WTC11 (cell line): ENCODE data around the gene PPIP5K2. TPM values are rescaled to one million over a fixed set of nuclear protein-coding genes. Genes with fewer than 3 reads are reported as not detected.

Experiments
- ATAC-seq: fragments of 200-7000 bp; cut with Tn5 transposase; 2 replicates; pipeline ENCODE4 v1.10.0; 2021; ENCODE audit warnings: mild to moderate bottlenecking, moderate library complexity
- CTCF ChIA-PET: fragments of 300-600 bp; sonication (Branson Sonifier 250); formaldehyde crosslinking; loops from one replicate; lab custom pipeline; 2021; ENCODE audit warnings: antibody characterized with exemption; lab: Charles Lee
- POLR2A ChIA-PET: fragments of 350-600 bp; sonication (Branson Sonifier 250); formaldehyde crosslinking; loops from one replicate; lab custom pipeline; 2021; ENCODE audit warnings: antibody characterized with exemption; lab: Charles Lee
- DNase-seq: peaks from one replicate; pipeline ENCODE4 v3.0.0; 2021; ENCODE audit warnings: low spot score
- H3K27ac Mint-ChIP-seq: 2 replicates; pipeline ENCODE4 v1.8.0; 2021; ENCODE audit warnings: mixed read lengths
- H3K27me3 Mint-ChIP-seq: 2 replicates; pipeline ENCODE4 v1.8.0; 2021; ENCODE audit warnings: low read depth, mild to moderate bottlenecking, moderate library complexity, mixed read lengths
- H3K36me3 Mint-ChIP-seq: 2 replicates; pipeline ENCODE4 v1.8.0; 2021; ENCODE audit warnings: mixed read lengths
- H3K4me1 Mint-ChIP-seq: 2 replicates; pipeline ENCODE4 v1.8.0; 2022; ENCODE audit warnings: mixed read lengths
- H3K4me3 Mint-ChIP-seq: 2 replicates; pipeline ENCODE4 v1.8.0; 2021; ENCODE audit warnings: mild to moderate bottlenecking, moderate library complexity, mixed read lengths
- H3K9me3 Mint-ChIP-seq: 2 replicates; pipeline ENCODE4 v1.8.0; 2021; ENCODE audit warnings: mixed read lengths
- CBFB ChIP-seq: sonication (generic); formaldehyde crosslinking; IDR thresholded peaks from 2 replicates; pipeline ENCODE4 v1.8.1; 2022; ENCODE audit warnings: mild to moderate bottlenecking, low read depth, missing genetic modification reagents
- CDX4 ChIP-seq: fragments of 250-450 bp; sonication (Bioruptor Pico); IDR thresholded peaks from 2 replicates; pipeline ENCODE4 v1.9.0; 2021; ENCODE audit warnings: moderate library complexity, mild to moderate bottlenecking, inconsistent platforms, borderline replicate concordance
- ESRRA ChIP-seq: sonication (generic); formaldehyde crosslinking; IDR thresholded peaks from 2 replicates; pipeline ENCODE4 v1.8.1; 2022; ENCODE audit warnings: mild to moderate bottlenecking, missing genetic modification reagents, borderline replicate concordance
- ETV6 ChIP-seq: sonication (generic); formaldehyde crosslinking; IDR thresholded peaks from 2 replicates; pipeline ENCODE4 v1.8.1; 2022; ENCODE audit warnings: mild to moderate bottlenecking, missing genetic modification reagents
- FOXK1 ChIP-seq: sonication (generic); formaldehyde crosslinking; IDR thresholded peaks from 2 replicates; pipeline ENCODE4 v1.8.0; 2022; ENCODE audit warnings: mild to moderate bottlenecking, moderate library complexity, missing genetic modification reagents
- FOXP1 ChIP-seq: sonication (generic); formaldehyde crosslinking; IDR thresholded peaks from 2 replicates; pipeline ENCODE4 v1.8.0; 2022; ENCODE audit warnings: missing genetic modification reagents, mild to moderate bottlenecking, moderate library complexity, borderline replicate concordance
- FOXP4 ChIP-seq: sonication (generic); formaldehyde crosslinking; IDR thresholded peaks from 2 replicates; pipeline ENCODE4 v1.8.0; 2022; ENCODE audit warnings: mild to moderate bottlenecking, missing genetic modification reagents
- GABPB1 ChIP-seq: sonication (generic); formaldehyde crosslinking; IDR thresholded peaks from 2 replicates; pipeline ENCODE4 v1.8.1; 2023; ENCODE audit warnings: mild to moderate bottlenecking, missing genetic modification reagents
- GRHL2 ChIP-seq: fragments of 250-450 bp; sonication (Bioruptor Pico); IDR thresholded peaks from 2 replicates; pipeline ENCODE4 v1.8.0; 2022; ENCODE audit warnings: mild to moderate bottlenecking, moderate library complexity; ENCODE audit not compliant: insufficient replicate concordance, severe bottlenecking
- IRF2 ChIP-seq: sonication (generic); formaldehyde crosslinking; IDR thresholded peaks from 2 replicates; pipeline ENCODE4 v1.8.0; 2022; ENCODE audit warnings: low read depth, missing genetic modification reagents, borderline replicate concordance
- JUN ChIP-seq: sonication (generic); formaldehyde crosslinking; IDR thresholded peaks from 2 replicates; pipeline ENCODE4 v1.8.0; 2023; ENCODE audit warnings: mild to moderate bottlenecking, missing genetic modification reagents
- NR2C2 ChIP-seq: sonication (generic); formaldehyde crosslinking; IDR thresholded peaks from 2 replicates; pipeline ENCODE4 v1.8.0; 2022; ENCODE audit warnings: mild to moderate bottlenecking, missing genetic modification reagents
- OVOL2 ChIP-seq: fragments of 250-450 bp; sonication (Bioruptor Pico); IDR thresholded peaks from 2 replicates; pipeline ENCODE4 v1.9.0; 2021; ENCODE audit warnings: mild to moderate bottlenecking, borderline replicate concordance
- RORB ChIP-seq: fragments of 250-450 bp; sonication (Bioruptor Pico); IDR thresholded peaks from 2 replicates; pipeline ENCODE4 v1.9.0; 2021; ENCODE audit warnings: mild to moderate bottlenecking
- TEAD1 ChIP-seq: sonication (generic); formaldehyde crosslinking; IDR thresholded peaks from 2 replicates; pipeline ENCODE4 v1.8.0; 2022; ENCODE audit warnings: mild to moderate bottlenecking, missing genetic modification reagents
- TEAD4 ChIP-seq: sonication (generic); formaldehyde crosslinking; IDR thresholded peaks from 2 replicates; pipeline ENCODE4 v1.8.0; 2022; ENCODE audit warnings: mild to moderate bottlenecking, missing genetic modification reagents
- TP53 ChIP-seq: sonication (generic); formaldehyde crosslinking; IDR thresholded peaks from 2 replicates; pipeline ENCODE4 v1.8.1; 2023; ENCODE audit warnings: mild to moderate bottlenecking, missing genetic modification reagents
- ZNF219 ChIP-seq: sonication (generic); formaldehyde crosslinking; IDR thresholded peaks from 2 replicates; pipeline ENCODE4 v1.8.0; 2023; ENCODE audit warnings: missing genetic modification reagents, mild to moderate bottlenecking, borderline replicate concordance
- ZNF281 ChIP-seq: sonication (generic); formaldehyde crosslinking; IDR thresholded peaks from 2 replicates; pipeline ENCODE4 v1.8.0; 2023; ENCODE audit warnings: mild to moderate bottlenecking, missing genetic modification reagents
- ZNF423 ChIP-seq: fragments of 250-450 bp; sonication (Bioruptor Pico); IDR thresholded peaks from 2 replicates; pipeline ENCODE4 v2.1.2; 2022; ENCODE audit warnings: mild to moderate bottlenecking, moderate library complexity
- total RNA-seq: library from RNA; stranded (reverse); gene quantifications from 3 replicates; pipeline ENCODE4 v1.2.3, GENCODE V29; 2021
- TF ChIP-seq, protein P1 (sequence below): fragments of 250-450 bp; sonication (Bioruptor Pico); IDR thresholded peaks from 2 replicates; pipeline ENCODE4 v1.8.0; 2021; ENCODE audit warnings: mild to moderate bottlenecking
- TF ChIP-seq, protein P2 (sequence below): sonication (generic); formaldehyde crosslinking; IDR thresholded peaks from 2 replicates; pipeline ENCODE4 v1.8.1; 2023; ENCODE audit warnings: mild to moderate bottlenecking, moderate library complexity, missing genetic modification reagents
- TF ChIP-seq, protein P3 (sequence below): sonication (generic); formaldehyde crosslinking; conservative IDR thresholded peaks from 2 replicates; pipeline ENCODE4 v1.8.1; 2022; ENCODE audit warnings: mild to moderate bottlenecking, missing genetic modification reagents
- TF ChIP-seq, protein P4 (sequence below): sonication (generic); formaldehyde crosslinking; IDR thresholded peaks from 2 replicates; pipeline ENCODE4 v1.8.1; 2023; ENCODE audit warnings: mild to moderate bottlenecking, missing genetic modification reagents, moderate library complexity
- TF ChIP-seq, protein P5 (sequence below): sonication (generic); formaldehyde crosslinking; IDR thresholded peaks from 2 replicates; pipeline ENCODE4 v1.8.1; 2022; ENCODE audit warnings: low read depth, missing genetic modification reagents, borderline replicate concordance

PPIP5K2 gene
- total RNA-seq, 1 experiment from 2014 or later = 67.6 TPM

GRCh38 chr5:103122242-103122641, 2.1 kb downstream of the PPIP5K2 start (continued):
- TF ChIP-seq ZNF281 (CRISPR knock-in tag) (no peak), JUN (CRISPR knock-in tag) (no peak), OVOL2 (CRISPR knock-in tag) (no peak), ETV6 (no peak), ESRRA (CRISPR knock-in tag) (no peak), GABPB1 (CRISPR knock-in tag) (no peak), RORB (CRISPR knock-in tag) (no peak), FOXP1 (no peak)
- TF ChIP-seq, protein P1, sequence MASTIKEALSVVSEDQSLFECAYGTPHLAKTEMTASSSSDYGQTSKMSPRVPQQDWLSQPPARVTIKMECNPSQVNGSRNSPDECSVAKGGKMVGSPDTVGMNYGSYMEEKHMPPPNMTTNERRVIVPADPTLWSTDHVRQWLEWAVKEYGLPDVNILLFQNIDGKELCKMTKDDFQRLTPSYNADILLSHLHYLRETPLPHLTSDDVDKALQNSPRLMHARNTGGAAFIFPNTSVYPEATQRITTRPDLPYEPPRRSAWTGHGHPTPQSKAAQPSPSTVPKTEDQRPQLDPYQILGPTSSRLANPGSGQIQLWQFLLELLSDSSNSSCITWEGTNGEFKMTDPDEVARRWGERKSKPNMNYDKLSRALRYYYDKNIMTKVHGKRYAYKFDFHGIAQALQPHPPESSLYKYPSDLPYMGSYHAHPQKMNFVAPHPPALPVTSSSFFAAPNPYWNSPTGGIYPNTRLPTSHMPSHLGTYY (CRISPR knock-in tag) = no peak
- TF ChIP-seq, protein P2, sequence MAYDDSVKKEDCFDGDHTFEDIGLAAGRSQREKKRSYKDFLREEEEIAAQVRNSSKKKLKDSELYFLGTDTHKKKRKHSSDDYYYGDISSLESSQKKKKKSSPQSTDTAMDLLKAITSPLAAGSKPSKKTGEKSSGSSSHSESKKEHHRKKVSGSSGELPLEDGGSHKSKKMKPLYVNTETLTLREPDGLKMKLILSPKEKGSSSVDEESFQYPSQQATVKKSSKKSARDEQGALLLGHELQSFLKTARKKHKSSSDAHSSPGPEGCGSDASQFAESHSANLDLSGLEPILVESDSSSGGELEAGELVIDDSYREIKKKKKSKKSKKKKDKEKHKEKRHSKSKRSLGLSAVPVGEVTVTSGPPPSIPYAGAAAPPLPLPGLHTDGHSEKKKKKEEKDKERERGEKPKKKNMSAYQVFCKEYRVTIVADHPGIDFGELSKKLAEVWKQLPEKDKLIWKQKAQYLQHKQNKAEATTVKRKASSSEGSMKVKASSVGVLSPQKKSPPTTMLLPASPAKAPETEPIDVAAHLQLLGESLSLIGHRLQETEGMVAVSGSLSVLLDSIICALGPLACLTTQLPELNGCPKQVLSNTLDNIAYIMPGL (CRISPR knock-in tag) = no peak
- TF ChIP-seq, protein P3, sequence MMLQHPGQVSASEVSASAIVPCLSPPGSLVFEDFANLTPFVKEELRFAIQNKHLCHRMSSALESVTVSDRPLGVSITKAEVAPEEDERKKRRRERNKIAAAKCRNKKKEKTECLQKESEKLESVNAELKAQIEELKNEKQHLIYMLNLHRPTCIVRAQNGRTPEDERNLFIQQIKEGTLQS (CRISPR knock-in tag) = no peak
- TF ChIP-seq, all 79 proteins: peak for 0

DNA sequence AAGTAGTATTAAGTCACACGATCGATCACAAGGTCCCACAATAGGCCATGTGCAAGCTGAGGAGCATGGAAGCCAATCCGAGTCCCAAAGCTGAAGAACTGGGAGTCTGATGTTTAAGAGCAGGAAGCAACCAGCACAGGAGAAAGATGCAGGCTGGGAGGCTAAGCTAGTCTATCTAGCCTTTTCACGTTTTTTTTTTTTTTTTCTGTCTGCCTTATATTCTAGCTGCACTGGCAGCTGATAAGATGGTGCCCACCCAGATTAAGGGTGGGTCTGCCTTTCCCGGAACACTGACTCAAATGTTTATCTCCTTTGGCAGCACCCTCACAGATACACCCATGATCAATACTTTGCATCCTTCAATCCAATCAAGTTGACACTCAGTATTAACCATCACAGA, 6.5 kb downstream of the PPIP5K2 start:
- no peak overlapping the region for H3K27ac Mint-ChIP-seq
- POLR2A ChIA-PET = no interaction called here
- H3K4me3 Mint-ChIP-seq = no peak overlapping the region
- ATAC-seq (no peak), DNase-seq (no peak)
- H3K36me3 Mint-ChIP-seq = no peaks in the 10 kb centered on the region
- CTCF ChIA-PET = interaction anchor here (1.0 to 1.4 kb wide), 2 partner anchors 13 to 95 kb away, joined by 3 to 7 read pairs; no protein-coding TSS in a partner anchor
- H3K4me1 Mint-ChIP-seq = peaks cover 10% of the 10 kb centered on the region
- H3K9me3 Mint-ChIP-seq = no peaks in the 10 kb centered on the region
- no peaks in the 10 kb centered on the region for H3K27me3 Mint-ChIP-seq
- TF ChIP-seq ZNF423 (CRISPR knock-in tag) (no peak), TEAD4 (CRISPR knock-in tag) (no peak), FOXP4 (CRISPR knock-in tag) (no peak), FOXK1 (CRISPR knock-in tag) (no peak), IRF2 (CRISPR knock-in tag) (no peak), NR2C2 (no peak), TP53 (CRISPR knock-in tag) (no peak), TEAD1 (CRISPR knock-in tag) (no peak), CDX4 (CRISPR knock-in tag) (no peak), ZNF219 (CRISPR knock-in tag) (no peak), CBFB (no peak), ESRRA (CRISPR knock-in tag) (no peak), GRHL2 (no peak)
- TF ChIP-seq, protein P4, sequence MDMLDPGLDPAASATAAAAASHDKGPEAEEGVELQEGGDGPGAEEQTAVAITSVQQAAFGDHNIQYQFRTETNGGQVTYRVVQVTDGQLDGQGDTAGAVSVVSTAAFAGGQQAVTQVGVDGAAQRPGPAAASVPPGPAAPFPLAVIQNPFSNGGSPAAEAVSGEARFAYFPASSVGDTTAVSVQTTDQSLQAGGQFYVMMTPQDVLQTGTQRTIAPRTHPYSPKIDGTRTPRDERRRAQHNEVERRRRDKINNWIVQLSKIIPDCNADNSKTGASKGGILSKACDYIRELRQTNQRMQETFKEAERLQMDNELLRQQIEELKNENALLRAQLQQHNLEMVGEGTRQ (CRISPR knock-in tag) = no peak
- TF ChIP-seq, protein P1 (CRISPR knock-in tag) = no peak
- TF ChIP-seq, protein P5, sequence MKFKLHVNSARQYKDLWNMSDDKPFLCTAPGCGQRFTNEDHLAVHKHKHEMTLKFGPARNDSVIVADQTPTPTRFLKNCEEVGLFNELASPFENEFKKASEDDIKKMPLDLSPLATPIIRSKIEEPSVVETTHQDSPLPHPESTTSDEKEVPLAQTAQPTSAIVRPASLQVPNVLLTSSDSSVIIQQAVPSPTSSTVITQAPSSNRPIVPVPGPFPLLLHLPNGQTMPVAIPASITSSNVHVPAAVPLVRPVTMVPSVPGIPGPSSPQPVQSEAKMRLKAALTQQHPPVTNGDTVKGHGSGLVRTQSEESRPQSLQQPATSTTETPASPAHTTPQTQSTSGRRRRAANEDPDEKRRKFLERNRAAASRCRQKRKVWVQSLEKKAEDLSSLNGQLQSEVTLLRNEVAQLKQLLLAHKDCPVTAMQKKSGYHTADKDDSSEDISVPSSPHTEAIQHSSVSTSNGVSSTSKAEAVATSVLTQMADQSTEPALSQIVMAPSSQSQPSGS (CRISPR knock-in tag) = no peak
